ENCODE measurements around the gene UNC13D.
"Not testable (repeated sequence)": the region's sequence is repeated elsewhere in the genome, so short reads cannot be mapped to it uniquely, and the experiment has no call there.

Gene UNC13D

DNA sequence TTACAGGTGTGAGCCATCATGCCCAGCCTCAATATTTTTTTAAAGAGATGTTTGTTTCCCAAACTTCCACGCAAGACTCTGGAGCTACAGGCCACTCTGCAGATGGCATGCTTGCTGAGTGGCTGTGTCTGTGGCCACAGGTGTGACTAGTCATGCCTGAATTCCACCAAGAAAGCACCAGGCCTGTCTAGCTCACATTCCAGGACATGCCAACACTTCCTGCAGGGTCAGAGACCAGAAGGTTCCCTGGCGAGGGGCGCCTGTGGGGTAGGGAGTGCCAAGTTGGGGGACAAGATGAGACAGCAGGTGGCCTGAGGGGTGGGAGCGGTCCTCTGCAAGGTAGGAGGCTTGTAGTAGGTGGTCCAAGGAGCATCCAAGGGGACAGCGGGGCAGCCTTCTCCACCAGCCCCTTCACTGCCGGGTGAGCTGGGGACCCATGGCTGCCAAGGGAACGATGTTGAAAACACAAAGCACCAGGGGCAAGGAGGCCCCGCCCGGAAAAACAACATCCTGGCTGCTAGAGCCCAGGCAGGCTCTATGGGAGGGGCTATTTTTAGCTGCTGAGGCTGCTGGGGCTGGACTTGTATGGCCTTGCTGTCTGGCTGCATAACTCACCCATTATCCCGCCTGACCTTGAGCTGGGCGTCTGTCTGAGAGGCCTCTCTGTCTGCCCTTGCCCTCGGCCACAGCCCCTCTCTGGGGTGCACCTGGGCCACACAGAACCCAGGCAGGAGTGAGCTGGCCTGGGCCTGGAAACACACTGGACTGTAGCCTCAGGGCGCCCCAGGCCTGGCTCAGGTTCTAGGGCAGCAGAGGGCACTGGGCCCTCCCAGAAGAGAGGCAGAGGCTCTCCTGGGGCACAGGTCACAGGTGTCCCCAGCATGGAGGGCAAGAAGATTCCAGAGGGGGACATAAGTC lies 28.5 kb upstream of the UNC13D start:
- TF ChIP-seq ZFX (IDR thresholded peaks at IDR 0.05) = 0 out of 2 replicates have a peak, but pooled peaks have one; percentile 20
- TF ChIP-seq, protein P1, sequence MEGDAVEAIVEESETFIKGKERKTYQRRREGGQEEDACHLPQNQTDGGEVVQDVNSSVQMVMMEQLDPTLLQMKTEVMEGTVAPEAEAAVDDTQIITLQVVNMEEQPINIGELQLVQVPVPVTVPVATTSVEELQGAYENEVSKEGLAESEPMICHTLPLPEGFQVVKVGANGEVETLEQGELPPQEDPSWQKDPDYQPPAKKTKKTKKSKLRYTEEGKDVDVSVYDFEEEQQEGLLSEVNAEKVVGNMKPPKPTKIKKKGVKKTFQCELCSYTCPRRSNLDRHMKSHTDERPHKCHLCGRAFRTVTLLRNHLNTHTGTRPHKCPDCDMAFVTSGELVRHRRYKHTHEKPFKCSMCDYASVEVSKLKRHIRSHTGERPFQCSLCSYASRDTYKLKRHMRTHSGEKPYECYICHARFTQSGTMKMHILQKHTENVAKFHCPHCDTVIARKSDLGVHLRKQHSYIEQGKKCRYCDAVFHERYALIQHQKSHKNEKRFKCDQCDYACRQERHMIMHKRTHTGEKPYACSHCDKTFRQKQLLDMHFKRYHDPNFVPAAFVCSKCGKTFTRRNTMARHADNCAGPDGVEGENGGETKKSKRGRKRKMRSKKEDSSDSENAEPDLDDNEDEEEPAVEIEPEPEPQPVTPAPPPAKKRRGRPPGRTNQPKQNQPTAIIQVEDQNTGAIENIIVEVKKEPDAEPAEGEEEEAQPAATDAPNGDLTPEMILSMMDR (conservative IDR thresholded peaks at IDR 0.05) = no peak
- H3K27ac ChIP-seq = peak overlapping the region; percentile 52

DNA sequence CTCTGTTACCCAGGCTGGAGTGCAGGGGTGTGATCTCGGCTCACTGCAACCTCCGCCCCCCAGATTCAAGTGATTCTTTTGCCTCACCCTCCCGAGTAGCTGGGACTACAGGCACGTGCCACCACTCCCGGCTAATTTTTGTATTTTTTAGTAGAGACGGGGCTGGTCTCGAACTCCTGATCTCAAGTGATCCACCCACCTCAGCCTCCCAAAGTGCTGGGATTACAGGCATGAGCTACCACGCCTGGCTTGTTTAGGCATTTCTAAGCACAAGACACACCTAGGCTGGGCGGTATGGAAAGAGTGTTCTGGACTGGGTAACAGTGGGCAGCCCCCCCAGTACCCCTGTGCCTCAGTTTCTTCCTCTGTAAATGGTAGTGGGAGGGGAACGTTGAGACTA lies 26.0 kb upstream of the UNC13D start:
- H3K27ac ChIP-seq = not testable (repeated sequence)

- TF ChIP-seq ZFX (IDR thresholded peaks at IDR 0.05) = no peak
- TF ChIP-seq, protein P1 (conservative IDR thresholded peaks at IDR 0.05) = no peak
- H3K27ac ChIP-seq = no peak overlapping the region
Observed at GRCh38 chr17:75869282-75870141, 25.3 kb upstream of the UNC13D start.

GRCh38 chr17:75868730-75869281 lies 24.6 kb upstream of the UNC13D start:
- H3K27ac ChIP-seq = not testable (repeated sequence)

DNA sequence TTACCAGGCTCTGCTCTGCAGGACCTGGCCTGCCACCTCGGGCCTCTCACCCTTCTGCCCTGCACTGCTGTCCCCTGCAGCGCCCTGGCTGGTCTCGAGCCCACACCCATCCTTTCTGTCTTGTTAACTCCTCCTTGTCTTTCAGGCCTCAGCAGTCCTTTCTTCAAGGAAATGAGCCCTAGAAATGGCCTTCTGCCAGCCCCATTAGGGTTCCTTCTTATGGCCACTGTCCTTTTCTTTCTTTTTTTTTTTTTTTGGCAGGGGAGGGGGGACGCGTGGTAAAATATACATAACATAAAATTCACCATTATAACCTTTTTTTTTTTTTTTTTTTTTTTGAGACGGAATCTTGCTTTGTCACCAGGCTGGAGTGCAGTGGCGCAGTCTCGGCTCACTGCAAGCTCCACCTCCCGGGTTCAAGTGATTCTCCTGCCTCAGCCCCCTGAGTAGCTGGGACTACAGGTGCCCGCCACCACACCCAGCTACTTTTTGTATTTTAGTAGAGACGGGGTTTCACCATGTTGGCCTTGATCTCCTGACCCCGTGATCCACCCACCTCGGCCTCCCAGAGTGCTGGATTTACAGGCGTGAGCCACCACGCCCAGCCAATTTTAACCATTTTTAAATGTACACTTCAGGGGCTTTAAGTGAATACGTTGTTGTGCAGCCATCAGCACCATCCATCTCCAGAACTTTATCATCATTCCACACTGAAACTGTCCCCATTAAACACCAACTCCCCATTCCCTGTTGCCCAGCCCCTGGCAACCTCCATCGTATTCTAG lies 21.4 kb upstream of the UNC13D start:
- not testable (repeated sequence) for H3K27ac ChIP-seq

GRCh38 chr17:75864887-75865286 lies 20.7 kb upstream of the UNC13D start:
- not testable (repeated sequence) for H3K27ac ChIP-seq

DNA sequence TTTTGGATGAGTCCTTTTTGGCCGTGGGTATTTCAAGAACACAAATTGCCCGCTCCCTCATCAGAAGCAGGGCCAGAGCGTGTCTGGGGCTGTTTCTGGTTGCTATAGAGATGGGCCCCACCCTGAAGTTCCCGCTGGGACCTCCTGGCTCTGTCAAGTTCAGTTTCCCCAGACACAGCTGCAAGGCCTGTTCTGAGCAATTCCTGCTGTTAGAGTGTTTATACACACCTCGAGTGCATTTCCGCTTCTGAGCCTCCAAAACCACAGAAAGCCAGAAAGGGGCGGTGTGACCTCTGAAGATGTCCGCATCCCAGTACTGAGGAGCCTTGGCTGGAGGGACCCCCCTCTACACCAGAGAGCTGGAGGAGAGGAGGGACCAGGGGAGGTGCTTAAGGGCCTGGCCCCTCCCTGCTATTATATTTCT lies 20.3 kb upstream of the UNC13D start:
- no peak overlapping the region for H3K27ac ChIP-seq
- TF ChIP-seq, protein P1 (conservative IDR thresholded peaks at IDR 0.05) = no peak
- TF ChIP-seq ZFX (IDR thresholded peaks at IDR 0.05) = no peak

GRCh38 chr17:75861927-75862317 lies 17.7 kb upstream of the UNC13D start:
- H3K27ac ChIP-seq = no peak overlapping the region
- no peak for TF ChIP-seq ZFX (IDR thresholded peaks at IDR 0.05)

GRCh38 chr17:75859358-75859757 lies 15.2 kb upstream of the UNC13D start:
- not testable (repeated sequence) for H3K27ac ChIP-seq

DNA sequence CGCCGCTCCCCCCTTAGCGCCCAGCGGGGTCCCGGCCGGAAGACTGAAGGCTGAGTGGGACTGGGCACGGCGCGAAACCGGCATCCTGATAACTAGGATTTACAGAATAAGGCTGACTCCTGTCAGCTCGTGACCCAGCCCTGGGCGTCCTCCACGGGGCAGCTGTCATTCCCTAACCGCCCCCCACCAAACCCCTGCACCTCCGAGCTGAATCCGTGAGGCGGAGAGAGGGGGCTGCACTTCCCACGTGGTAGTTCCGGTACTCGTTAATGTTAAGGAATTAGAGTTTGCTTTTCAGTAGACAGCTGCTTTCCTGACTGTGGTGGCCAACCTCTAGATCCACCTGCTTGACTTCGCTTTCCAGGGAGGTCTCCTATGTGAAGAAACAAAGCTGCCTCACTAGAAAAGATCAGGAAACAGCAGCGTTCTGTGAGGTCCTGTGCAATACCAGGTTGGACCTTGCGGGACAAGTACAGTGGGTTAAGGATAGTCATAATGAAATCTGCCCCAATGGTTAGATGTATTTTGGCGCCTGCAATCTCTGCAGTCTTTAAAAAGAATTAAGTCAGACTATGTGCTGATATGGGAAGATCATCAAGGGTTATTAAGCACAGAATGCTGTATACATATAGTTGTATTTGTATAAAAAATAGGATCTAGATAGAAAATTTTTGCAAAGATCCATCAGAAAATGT lies 12.0 kb upstream of the UNC13D start:
- H3K27ac ChIP-seq = peak overlapping the region; percentile 80
- TF ChIP-seq, protein P1 (conservative IDR thresholded peaks at IDR 0.05) = peak; percentile 31; the same call in 1 of the 2 replicates
- TF ChIP-seq ZFX (IDR thresholded peaks at IDR 0.05) = no peak

Data from C4-2B (cell line).